ENCODE results near the gene PPAN.

- TF ChIP-seq CTCF (optimal IDR thresholded peaks at IDR 0.05 in 1 of 3, IDR thresholded peaks at IDR 0.05 in 1 of 3, conservative IDR thresholded peaks at IDR 0.05 in 1 of 3; ENCODE audit: extremely low read depth in 1 of 3, insufficient read depth in 2 of 3, low read length in 3 of 3) (no peak), EZH2 (IDR thresholded peaks at IDR 0.05; ENCODE audit: low read length) (no peak)
These were observed 33.0 kb downstream of the PPAN start for GRCh38 chr19:10138879-10139795.
